CD4-positive, alpha-beta T cell (primary cell): ENCODE data around the gene MAST4. TPM values are rescaled to one million over a fixed set of nuclear protein-coding genes. Genes with fewer than 3 reads are reported as not detected.

Experiments
- ATAC-seq: fragments of 200-7000 bp; cut with Tn5 transposase; one replicate; pipeline ENCODE4 v1.10.0; 2022; ENCODE audit warnings: mild to moderate bottlenecking; ENCODE audit not compliant: poor library complexity
- CTCF ChIA-PET: fragments of 350-600 bp; sonication (Branson Sonifier 250); formaldehyde crosslinking; loops from one replicate; lab custom pipeline; 2021; ENCODE audit warnings: antibody characterized with exemption, inconsistent platforms; lab: Charles Lee
- POLR2A ChIA-PET: fragments of 350-600 bp; sonication (Branson Sonifier 250); formaldehyde crosslinking; loops from one replicate; lab custom pipeline; 2021; ENCODE audit warnings: antibody characterized with exemption, inconsistent platforms; lab: Charles Lee
- DNase-seq, 14 experiments: peaks; one replicate each; pipeline ENCODE4 v3.0.0-alpha.2; 2013 to 2020; ENCODE audit warnings: mixed read lengths in 2 of 14
- H3K27ac ChIP-seq, 2 donors: one replicate each; pipeline versions ENCODE4 v1.5.1 to v1.7.0; 2013; ENCODE audit warnings: low read length in 2 of 2, low read depth in 1 of 2, mild to moderate bottlenecking in 1 of 2
- H3K27me3 ChIP-seq, 2 experiments: 1 replicate in 1 of 2; 2 replicates in 1 of 2; pipeline versions ENCODE4 v1.6.1 to v1.7.0; 2013; ENCODE audit warnings: low read length in 2 of 2, control low read depth in 1 of 2, mild to moderate bottlenecking in 1 of 2, moderate library complexity in 1 of 2; ENCODE audit not compliant: insufficient read depth in 2 of 2, control insufficient read depth in 1 of 2
- H3K36me3 ChIP-seq: one replicate; pipeline ENCODE4 v1.6.1; 2013; ENCODE audit warnings: low read length, control low read depth; ENCODE audit not compliant: insufficient read depth
- H3K4me1 ChIP-seq: one replicate; pipeline ENCODE4 v1.6.1; 2013; ENCODE audit warnings: low read length, control low read depth; ENCODE audit not compliant: insufficient read depth
- H3K4me3 ChIP-seq: one replicate; pipeline ENCODE4 v1.5.1; 2013; ENCODE audit warnings: mild to moderate bottlenecking, low read length, moderate library complexity
- H3K9me3 ChIP-seq, 2 experiments: 1 replicate in 1 of 2; 2 replicates in 1 of 2; pipeline versions ENCODE4 v1.6.1 to v1.7.0; 2013; ENCODE audit warnings: low read length in 2 of 2, mild to moderate bottlenecking in 2 of 2, control low read depth in 1 of 2, moderate library complexity in 1 of 2; ENCODE audit not compliant: control insufficient read depth in 1 of 2, insufficient read depth in 1 of 2
- H3K27ac Mint-ChIP-seq: one replicate; pipeline ENCODE4 v1.8.0; 2020; ENCODE audit warnings: mixed read lengths
- H3K27me3 Mint-ChIP-seq: one replicate; pipeline ENCODE4 v1.8.0; 2021; ENCODE audit warnings: mixed read lengths
- H3K36me3 Mint-ChIP-seq: one replicate; pipeline ENCODE4 v1.8.0; 2021; ENCODE audit warnings: low read depth, mixed read lengths
- H3K4me1 Mint-ChIP-seq: one replicate; pipeline ENCODE4 v1.8.0; 2021; ENCODE audit warnings: low read depth, mixed read lengths
- H3K4me3 Mint-ChIP-seq: one replicate; pipeline ENCODE4 v1.8.0; 2020; ENCODE audit warnings: mild to moderate bottlenecking, mixed read lengths
- H3K9me3 Mint-ChIP-seq: one replicate; pipeline ENCODE4 v1.8.0; 2020; ENCODE audit warnings: mixed read lengths
- CTCF ChIP-seq: fragments of 200-600 bp; IDR thresholded peaks from one replicate; pipeline ENCODE4 v1.8.0; 2022; ENCODE audit warnings: antibody characterized with exemption, mild to moderate bottlenecking
- intact Hi-C, 2 experiments: fragments of 100-400 bp; cut with DNase I in 1 of 2; cut with micrococcal nuclease in 1 of 2; formaldehyde crosslinking; loops; one replicate each; pipeline versions ENCODE4 v1.15.1 to v1.9.0; 2023 to 2025; cut with DNase I, micrococcal nuclease
- total RNA-seq, 174 experiments: library from RNA in 2 of 174; stranded (reverse) in 2 of 174; gene quantifications; one replicate each; pipeline ENCODE4 v1.2.3 and lab custom pipeline; 2021 to 2026

The MAST4 gene
- total RNA-seq, 2 experiments from 2014 or later = 21.3 to 21.6 TPM

GRCh38 chr5:66810151-66810550 is 214.0 kb downstream of the MAST4 start:
- DNase-seq = no peak
- peaks cover 3% of the 10 kb centered on the region for H3K4me1 ChIP-seq
- intact Hi-C loops = loop anchor here (5.0 to 10.0 kb wide), 2 partner anchors 347 to 1465 kb away; no protein-coding TSS in a partner anchor
- Mint-ChIP-seq H3K36me3 (no peaks in the 10 kb centered on the region), H3K9me3 (no peaks in the 10 kb centered on the region), H3K4me3 (no peak overlapping the region), H3K27me3 (peaks cover 27% of the 10 kb centered on the region), H3K4me1 (no peaks in the 10 kb centered on the region), H3K27ac (no peak overlapping the region)
- H3K27ac ChIP-seq = no peak overlapping the region
- H3K9me3 ChIP-seq = no peaks in the 10 kb centered on the region
- H3K4me3 ChIP-seq = no peak overlapping the region
- TF ChIP-seq CTCF = no peak
- H3K36me3 ChIP-seq = no peaks in the 10 kb centered on the region
- ChIA-PET POLR2A (no interaction called here), CTCF (no interaction called here)
- no peak for ATAC-seq
- peaks cover 0 to 7% of the 10 kb centered on the region in 2 experiments for H3K27me3 ChIP-seq

DNA sequence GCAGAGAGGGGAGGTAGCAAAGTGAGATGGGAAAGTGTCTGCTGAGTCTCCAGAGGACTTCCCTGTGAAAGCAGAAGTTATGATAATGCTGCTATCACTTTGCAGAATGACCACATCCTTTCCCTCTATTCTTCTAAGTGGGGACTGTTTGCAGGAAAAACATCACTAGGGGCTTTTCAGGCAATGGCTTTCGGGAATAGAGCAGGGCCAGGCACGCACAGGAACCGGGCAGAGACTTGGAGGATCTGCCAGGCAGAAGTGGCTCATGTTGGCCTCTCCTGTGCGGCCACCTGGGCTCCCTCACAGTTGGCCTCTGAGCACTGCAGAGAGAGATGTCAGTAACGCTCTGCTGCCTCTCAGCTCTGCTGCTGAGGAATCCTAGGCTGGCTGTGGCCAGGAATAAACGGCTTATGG is 214.7 kb downstream of the MAST4 start:
- Histone ChIP-seq H3K36me3 (no peaks in the 10 kb centered on the region), H3K27me3 (peaks cover 0 to 2% of the 10 kb centered on the region in 2 experiments), H3K4me3 (no peak overlapping the region), H3K4me1 (peaks cover 3% of the 10 kb centered on the region), H3K9me3 (no peaks in the 10 kb centered on the region), H3K27ac (no peak overlapping the region)
- DNase-seq = no peak
- POLR2A ChIA-PET = no interaction called here
- intact Hi-C loops = loop anchor here (5.0 to 10.0 kb wide), 2 partner anchors 346 to 1464 kb away; no protein-coding TSS in a partner anchor
- Mint-ChIP-seq H3K4me1 (no peaks in the 10 kb centered on the region), H3K9me3 (no peaks in the 10 kb centered on the region), H3K4me3 (no peak overlapping the region), H3K36me3 (no peaks in the 10 kb centered on the region), H3K27me3 (peaks cover 22% of the 10 kb centered on the region), H3K27ac (no peak overlapping the region)
- no peak for ATAC-seq
- CTCF ChIA-PET = no interaction called here
- TF ChIP-seq CTCF = no peak

GRCh38 chr5:66812291-66812690 is 216.1 kb downstream of the MAST4 start:
- H3K27ac ChIP-seq = no peak overlapping the region
- intact Hi-C loops = loop anchor here (5.0 to 10.0 kb wide), 2 partner anchors 345 to 1463 kb away; no protein-coding TSS in a partner anchor
- ChIA-PET CTCF (interaction anchor here (0.6 to 1.2 kb wide), 2 partner anchors 13 to 103 kb away, joined by 3 read pairs; no protein-coding TSS in a partner anchor), POLR2A (no interaction called here)
- no peaks in the 10 kb centered on the region for H3K36me3 ChIP-seq
- Mint-ChIP-seq H3K36me3 (no peaks in the 10 kb centered on the region), H3K9me3 (no peaks in the 10 kb centered on the region), H3K27me3 (peaks cover 17% of the 10 kb centered on the region), H3K4me1 (no peaks in the 10 kb centered on the region), H3K4me3 (no peak overlapping the region), H3K27ac (no peak overlapping the region)
- peaks cover 3% of the 10 kb centered on the region for H3K4me1 ChIP-seq
- H3K9me3 ChIP-seq = no peaks in the 10 kb centered on the region
- no peak for TF ChIP-seq CTCF
- DNase-seq = no peak
- H3K27me3 ChIP-seq = no peaks in the 10 kb centered on the region
- no peak overlapping the region for H3K4me3 ChIP-seq
- no peak for ATAC-seq
